GM21367 (cell line): ENCODE results near the gene ADPRHL1.
A peak's percentile ranks its signal among the peaks of the same experiment; 100 is the strongest.
"Not testable (repeated sequence)": the region's sequence is repeated elsewhere in the genome, so short reads cannot be mapped to it uniquely, and the experiment has no call there.

Source experiments
- ATAC-seq: cut with Tn5 transposase; IDR thresholded peaks from one replicate; pipeline ENCODE4 v1.9.1; 2021; ENCODE audit not compliant: unreplicated experiment

The ADPRHL1 gene

GRCh38 chr13:113456116-113456702 is 2.9 kb upstream of the ADPRHL1 start:
- no peak for ATAC-seq

DNA sequence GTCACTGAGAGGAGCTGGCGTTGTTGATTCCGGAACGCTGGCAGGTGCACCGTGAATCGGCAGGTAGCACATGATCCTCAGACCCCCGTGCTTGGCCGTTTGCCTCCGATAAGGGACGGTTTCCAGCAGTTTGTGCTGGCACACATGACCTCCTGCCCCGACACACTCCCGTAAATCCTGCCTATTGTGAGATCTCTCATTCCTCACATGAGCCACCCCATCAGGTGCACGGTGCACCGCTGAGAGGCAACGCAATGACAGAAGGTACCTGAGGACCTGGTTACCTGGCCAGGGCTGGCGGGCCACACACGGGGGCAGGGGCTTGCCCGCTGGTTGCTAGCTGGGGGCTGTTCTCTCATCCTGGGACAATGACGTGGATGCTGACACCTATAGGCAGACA is 2.1 kb upstream of the ADPRHL1 start:
- ATAC-seq, result no peak

GRCh38 chr13:113454936-113455335 is 1.6 kb upstream of the ADPRHL1 start:
- ATAC-seq, result no peak

- no peak for ATAC-seq
Measured at GRCh38 chr13:113452466-113452865, 822 bp downstream of the ADPRHL1 start.

DNA sequence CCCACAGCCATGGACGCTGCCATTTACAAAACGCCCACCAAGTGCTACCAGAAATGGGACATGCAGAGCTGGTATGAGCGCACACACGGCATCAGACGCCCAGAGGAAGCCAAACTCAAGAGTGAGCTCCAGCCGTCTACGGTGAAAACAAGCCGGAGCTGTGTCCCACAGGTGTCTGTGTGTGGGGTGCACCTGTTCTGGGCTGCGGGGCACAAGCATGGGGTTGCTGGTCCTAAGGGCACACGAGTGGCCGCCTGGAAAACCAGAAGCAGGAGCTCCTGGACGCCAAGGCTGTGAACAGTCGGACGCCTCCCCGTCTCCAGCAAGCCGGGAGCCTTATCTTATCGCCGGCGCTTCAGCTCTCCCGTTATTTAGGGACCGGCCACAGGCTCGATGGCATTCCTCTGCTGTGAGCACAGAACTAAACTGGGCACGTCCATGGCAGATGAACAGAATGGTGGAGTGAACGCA is 1.3 kb downstream of the ADPRHL1 start:
- no peak for ATAC-seq

GRCh38 chr13:113450861-113451620 is 2.2 kb downstream of the ADPRHL1 start:
- not testable (repeated sequence) for ATAC-seq

GRCh38 chr13:113450348-113450744 is 2.9 kb downstream of the ADPRHL1 start:
- not testable (repeated sequence) for ATAC-seq

DNA sequence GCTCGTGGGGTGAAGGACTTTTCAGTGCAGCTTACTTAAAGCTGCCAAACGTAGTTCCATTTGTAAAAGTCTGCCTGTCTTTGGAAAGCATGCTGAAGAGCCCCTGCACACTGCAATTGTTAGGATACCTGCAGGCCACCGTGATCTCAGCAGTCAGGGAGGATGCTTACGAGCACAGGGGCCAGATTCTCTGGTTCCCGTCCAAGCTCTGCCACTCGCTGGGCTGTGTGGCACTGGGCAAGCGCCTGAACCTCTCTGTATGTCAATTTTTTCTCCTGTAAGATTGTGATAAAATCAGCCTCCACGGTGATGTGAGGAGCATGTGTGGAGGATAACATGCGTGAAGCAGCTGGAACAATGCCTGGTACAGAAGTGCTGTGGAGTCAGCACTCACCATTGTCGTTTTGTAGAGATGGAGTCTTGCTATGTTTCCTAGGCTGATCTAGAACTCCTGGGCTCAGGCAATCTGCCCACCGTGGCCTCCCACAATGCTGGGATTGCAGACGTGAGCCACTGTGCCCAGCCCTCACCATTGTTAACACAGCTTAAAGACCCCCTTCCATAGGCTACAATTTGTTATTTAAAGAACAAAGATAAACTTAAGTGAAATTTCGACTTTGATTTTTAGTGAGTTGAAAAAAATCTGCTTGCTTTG is 3.5 kb downstream of the ADPRHL1 start:
- no peak for ATAC-seq

DNA sequence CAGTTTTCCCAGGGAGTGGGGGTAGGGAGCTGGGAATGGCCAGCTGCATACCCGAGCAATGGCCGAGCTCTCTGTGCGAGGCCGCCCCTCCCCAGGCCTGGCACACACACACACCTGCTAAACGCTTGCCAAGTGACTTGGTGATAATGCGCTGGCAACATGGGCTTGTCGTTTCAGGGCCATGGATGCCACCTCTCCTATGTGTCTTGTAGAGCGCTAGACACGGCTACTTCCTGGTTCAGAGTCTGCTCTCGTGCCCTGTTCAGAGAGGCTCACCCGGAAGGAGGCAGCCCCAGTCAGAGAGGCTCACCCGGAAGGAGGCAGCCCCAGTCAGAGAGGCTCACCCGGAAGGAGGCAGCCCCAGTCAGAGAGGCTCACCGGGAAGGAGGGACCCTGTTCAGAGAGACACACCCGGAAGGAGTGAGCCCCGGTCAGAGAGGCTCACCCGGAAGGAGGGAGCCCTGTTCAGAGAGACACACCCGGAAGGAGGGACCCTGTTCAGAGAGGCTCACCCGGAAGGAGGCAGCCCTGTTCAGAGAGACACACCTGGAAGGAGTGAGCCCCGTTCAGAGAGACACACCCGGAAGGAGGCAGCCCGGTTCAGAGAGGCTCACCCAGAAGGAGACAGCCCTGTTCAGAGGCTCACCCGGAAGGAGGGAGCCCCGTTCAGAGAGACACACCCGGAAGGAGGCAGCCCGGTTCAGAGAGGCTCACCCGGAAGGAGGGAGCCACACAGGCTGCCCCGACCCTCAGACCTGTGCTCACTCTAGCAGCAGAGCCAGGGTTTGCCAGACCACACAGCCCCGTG is 4.2 kb downstream of the ADPRHL1 start:
- no peak for ATAC-seq

- ATAC-seq, result no peak
Measured at GRCh38 chr13:113448545-113448884, 4.8 kb downstream of the ADPRHL1 start.

GRCh38 chr13:113447596-113447995 is 5.7 kb downstream of the ADPRHL1 start:
- no peak for ATAC-seq

DNA sequence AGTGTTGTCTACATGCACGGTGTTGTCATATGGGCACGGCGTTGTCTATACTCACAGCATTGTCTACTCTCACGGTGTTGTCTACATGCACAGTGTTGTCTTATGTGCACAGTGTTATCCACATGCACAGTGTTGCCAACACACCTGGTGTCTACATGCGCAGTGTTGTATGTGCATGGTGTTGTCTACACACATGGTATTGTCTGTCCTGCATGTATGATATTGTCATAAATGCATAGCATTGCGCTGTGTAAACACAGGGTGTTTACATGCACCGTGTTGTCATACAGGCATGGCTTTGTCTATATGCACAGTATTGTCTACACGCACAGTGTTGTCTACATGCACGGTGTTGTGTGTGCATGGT is 6.8 kb downstream of the ADPRHL1 start:
- no peak for ATAC-seq

DNA sequence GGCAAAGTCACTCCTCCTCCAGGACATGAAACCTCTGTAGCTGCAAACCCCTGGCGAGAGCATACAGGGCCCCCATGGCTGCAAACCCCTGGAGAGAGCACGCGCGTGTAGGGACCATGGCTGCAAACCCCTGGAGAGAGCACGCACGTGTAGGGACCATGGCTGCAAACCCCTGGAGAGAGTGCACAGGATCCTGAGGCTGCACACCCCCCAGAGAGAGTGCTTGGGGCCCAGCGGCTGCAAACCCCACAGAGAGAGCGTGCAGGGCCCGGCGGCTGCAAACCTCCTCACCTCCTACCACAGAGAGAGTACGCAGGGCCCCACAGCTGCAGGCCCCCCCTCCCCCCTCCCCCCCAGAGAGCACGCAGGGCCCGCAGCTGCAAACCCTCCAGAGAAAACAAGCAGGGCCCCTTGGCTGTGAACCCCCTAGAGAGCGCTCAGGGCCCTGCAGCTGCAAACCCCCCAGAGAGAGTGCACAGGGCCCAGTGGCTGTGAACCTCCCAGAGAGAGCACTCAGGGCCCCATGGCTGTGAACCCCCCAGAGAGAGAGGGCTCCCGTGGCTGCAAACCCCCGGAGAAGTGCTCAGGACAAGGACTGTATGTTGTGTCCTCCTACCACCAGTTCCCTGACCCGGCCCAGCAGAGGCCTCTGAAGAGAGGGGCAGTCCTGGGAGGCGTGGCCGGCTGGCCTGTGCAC is 7.3 kb downstream of the ADPRHL1 start:
- ATAC-seq, result peak; percentile 57

- no peak for ATAC-seq
Measured at GRCh38 chr13:113443991-113444390, 9.3 kb downstream of the ADPRHL1 start.

- ATAC-seq, result no peak
Measured at GRCh38 chr13:113442985-113443362, 10.3 kb downstream of the ADPRHL1 start.

GRCh38 chr13:113442354-113442984 is 10.8 kb downstream of the ADPRHL1 start:
- ATAC-seq, result no peak

DNA sequence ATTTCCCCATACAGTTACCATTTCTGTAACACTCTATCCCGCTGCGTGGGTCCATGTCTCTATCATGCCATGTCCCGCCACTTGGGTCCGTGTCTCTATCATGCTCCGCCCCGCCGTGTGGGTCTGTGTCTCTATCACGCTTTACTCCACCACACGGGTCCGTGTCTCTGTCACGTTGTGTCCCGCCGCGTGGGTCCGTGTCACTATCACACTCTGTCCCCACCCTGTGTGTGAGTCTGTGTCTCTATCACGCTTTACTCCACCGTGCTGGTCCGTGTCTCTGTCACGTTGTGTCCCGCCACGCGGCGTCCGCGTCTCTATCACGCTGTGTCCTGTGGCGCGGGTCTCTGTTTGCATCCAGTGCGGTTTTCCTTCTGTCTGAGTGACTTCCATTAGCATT is 11.6 kb downstream of the ADPRHL1 start:
- ATAC-seq, result no peak

DNA sequence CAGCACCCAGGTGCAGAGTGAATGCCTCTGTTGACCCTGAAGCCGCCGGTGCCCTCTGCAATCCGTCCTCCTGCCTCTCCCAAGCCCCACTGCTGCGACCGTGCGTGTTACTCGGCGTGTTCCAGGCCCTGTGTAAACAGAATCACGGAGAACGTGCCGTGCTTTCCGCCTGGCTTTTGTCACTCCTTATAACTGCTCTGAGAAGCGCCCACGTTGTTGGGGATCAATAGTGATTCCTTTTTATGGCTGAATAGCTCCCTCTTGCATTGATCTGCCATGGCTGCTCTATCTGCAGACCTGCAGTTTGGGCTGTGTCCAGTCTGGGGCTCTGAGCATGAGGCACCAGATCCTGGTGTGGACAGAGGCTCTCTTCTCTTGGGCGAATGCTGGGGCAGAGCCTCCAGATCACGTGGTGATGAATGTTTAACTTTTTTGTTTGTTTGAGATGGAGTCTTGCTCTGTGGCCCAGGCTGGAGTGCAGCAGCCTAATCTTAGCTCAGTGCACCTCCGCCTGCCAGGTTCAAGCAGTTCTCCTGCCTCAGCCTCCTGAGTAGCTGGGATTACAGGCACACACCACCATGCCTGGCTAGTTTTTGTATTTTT is 15.8 kb downstream of the ADPRHL1 start:
- no peak for ATAC-seq

- ATAC-seq, result not testable (repeated sequence)
Measured at GRCh38 chr13:113436866-113437265, 16.4 kb downstream of the ADPRHL1 start.

- not testable (repeated sequence) for ATAC-seq
Measured at GRCh38 chr13:113435907-113436306, 17.4 kb downstream of the ADPRHL1 start.
